Endothelial cell (in vitro differentiated cells): Measurements from ENCODE around the gene MSANTD1. TPM values are rescaled to one million over a fixed set of nuclear protein-coding genes. Genes with fewer than 3 reads are reported as not detected.

ENCODE experiments used
- DNase-seq: peaks from one replicate; pipeline ENCODE4 v3.0.0; 2021; ENCODE audit warnings: low spot score
- H3K27ac Mint-ChIP-seq: one replicate; pipeline ENCODE4 v1.8.0; 2021; ENCODE audit warnings: mixed read lengths, inconsistent platforms; ENCODE audit not compliant: unreplicated experiment
- H3K27me3 Mint-ChIP-seq: one replicate; pipeline ENCODE4 v1.8.0; 2021; ENCODE audit warnings: mild to moderate bottlenecking, moderate library complexity, mixed read lengths, inconsistent platforms; ENCODE audit not compliant: unreplicated experiment
- H3K36me3 Mint-ChIP-seq: one replicate; pipeline ENCODE4 v1.8.0; 2021; ENCODE audit warnings: mild to moderate bottlenecking, low read depth, mixed read lengths, inconsistent platforms; ENCODE audit not compliant: unreplicated experiment
- H3K4me1 Mint-ChIP-seq: one replicate; pipeline ENCODE4 v1.8.0; 2021; ENCODE audit warnings: mild to moderate bottlenecking, mixed read lengths, inconsistent platforms; ENCODE audit not compliant: unreplicated experiment
- H3K4me3 Mint-ChIP-seq: one replicate; pipeline ENCODE4 v1.8.0; 2021; ENCODE audit warnings: mild to moderate bottlenecking, mixed read lengths, inconsistent platforms; ENCODE audit not compliant: unreplicated experiment
- H3K9me3 Mint-ChIP-seq: one replicate; pipeline ENCODE4 v1.8.0; 2021; ENCODE audit warnings: mixed read lengths, inconsistent platforms; ENCODE audit not compliant: unreplicated experiment
- total RNA-seq: library from RNA; stranded (reverse); fragmentation: NEBNext Ultra II Directional; extraction: Animal tissue kit (Norgen Biotek cat#: 25700); gene quantifications from one replicate; pipeline ENCODE4 v1.2.1, GENCODE V29; 2021; ENCODE audit not compliant: unreplicated experiment
- TF ChIP-seq, protein P1 (sequence below): fragments of 200-600 bp; sonication (generic); IDR thresholded peaks from one replicate; pipeline ENCODE4 v1.5.0; 2021; ENCODE audit warnings: antibody characterized with exemption; ENCODE audit not compliant: unreplicated experiment

Gene MSANTD1
- total RNA-seq, 1 donor from 2014 or later: 0.97 TPM

DNA sequence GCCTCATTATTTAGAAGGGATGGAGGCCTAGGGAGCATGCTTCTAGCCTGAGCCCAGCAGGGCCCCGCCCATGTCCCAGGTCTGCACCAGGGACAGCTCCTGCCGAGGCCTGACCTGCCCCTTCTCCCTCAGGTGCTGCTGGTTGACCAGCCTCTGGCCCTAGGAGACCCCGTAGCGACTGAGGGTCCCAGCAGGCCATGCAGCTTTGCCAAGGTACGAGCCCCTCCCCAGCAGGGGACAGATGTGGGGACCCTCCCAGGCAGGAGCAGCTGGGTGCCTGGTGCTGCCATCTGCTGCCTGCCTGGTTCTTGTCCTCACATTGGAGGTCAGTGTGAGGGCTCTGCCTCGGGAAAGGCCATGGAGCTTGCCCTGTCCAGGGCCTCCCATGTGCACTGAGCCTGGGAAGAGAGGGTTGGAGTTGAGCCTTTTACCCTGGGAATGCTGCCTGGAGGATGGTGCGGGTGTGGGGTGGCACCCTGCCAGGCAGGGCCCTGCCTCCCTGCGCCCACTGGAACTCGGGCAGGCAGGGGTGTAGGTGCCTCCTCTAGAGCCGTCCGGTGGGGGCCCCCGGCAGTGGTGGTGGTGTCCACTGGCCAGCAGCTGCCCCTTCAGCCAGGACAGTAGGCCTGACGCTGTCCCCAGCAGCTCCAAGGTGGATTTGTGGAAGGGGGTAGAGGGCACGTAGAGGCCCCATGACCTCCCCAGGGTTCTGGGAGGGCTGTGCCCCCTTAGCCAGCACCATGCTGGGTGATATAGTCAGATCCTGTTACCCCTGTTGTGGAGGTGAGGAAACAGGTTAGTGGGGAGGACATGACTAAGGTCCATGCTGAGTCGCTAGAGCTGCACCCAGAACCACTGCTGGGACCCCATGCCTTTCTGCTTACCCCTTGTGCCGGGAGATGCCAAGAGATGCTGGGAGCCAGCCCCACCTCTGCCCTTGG is 2.2 kb upstream of the MSANTD1 start:
- Mint-ChIP-seq H3K27me3 (peaks cover 4% of the 10 kb centered on the region), H3K4me1 (no peaks in the 10 kb centered on the region)

DNA sequence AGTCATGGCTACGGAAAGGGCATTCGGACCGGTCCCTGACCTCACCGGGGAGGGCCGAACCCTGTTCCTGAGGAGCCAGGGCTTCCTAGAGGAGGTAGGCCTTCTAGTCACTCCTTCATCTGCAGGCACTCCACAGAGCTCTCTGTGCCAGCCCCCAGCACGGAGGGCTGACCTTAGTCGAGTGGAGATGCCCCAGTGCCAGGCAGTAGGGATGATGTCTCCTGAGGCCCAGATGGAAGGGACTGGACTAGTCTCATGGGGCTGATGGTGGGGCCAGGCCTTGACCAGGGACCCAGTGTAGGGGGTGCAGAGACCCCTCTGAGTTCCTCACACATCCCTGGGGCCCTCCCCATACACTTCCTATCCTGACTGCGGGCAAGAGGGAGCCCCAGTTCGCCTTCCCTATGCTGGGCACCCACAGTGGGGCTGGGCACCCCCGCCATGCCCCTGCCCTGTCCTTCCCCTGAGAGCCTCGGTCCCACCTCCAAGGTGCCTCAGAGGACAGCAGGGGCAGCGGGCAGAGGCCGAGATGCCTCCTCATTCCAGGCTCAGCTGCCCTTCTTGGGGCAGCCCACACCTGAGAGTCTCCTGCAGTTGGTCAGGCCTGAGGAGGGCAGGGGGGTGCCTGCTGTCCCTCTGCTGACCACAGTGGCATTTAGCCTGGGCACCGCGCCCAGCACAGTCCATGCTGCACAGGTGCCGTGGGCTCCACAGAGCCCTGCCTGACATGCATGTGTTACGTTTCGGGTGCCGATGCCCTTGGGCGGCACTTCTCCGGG is 1.4 kb upstream of the MSANTD1 start:
- peaks cover 6% of the 10 kb centered on the region for H3K36me3 Mint-ChIP-seq
- H3K4me3 Mint-ChIP-seq: no peak overlapping the region
- H3K27ac Mint-ChIP-seq: no peak overlapping the region
- TF ChIP-seq, protein P1, sequence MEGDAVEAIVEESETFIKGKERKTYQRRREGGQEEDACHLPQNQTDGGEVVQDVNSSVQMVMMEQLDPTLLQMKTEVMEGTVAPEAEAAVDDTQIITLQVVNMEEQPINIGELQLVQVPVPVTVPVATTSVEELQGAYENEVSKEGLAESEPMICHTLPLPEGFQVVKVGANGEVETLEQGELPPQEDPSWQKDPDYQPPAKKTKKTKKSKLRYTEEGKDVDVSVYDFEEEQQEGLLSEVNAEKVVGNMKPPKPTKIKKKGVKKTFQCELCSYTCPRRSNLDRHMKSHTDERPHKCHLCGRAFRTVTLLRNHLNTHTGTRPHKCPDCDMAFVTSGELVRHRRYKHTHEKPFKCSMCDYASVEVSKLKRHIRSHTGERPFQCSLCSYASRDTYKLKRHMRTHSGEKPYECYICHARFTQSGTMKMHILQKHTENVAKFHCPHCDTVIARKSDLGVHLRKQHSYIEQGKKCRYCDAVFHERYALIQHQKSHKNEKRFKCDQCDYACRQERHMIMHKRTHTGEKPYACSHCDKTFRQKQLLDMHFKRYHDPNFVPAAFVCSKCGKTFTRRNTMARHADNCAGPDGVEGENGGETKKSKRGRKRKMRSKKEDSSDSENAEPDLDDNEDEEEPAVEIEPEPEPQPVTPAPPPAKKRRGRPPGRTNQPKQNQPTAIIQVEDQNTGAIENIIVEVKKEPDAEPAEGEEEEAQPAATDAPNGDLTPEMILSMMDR: no peak
- no peak for DNase-seq
- no peaks in the 10 kb centered on the region for H3K9me3 Mint-ChIP-seq
- H3K27me3 Mint-ChIP-seq: peaks cover 4% of the 10 kb centered on the region
- H3K4me1 Mint-ChIP-seq: no peaks in the 10 kb centered on the region

More for the DNA sequence above, 2.2 kb upstream of the MSANTD1 start:
- H3K36me3 Mint-ChIP-seq: peaks cover 13% of the 10 kb centered on the region
- no peak overlapping the region for H3K27ac Mint-ChIP-seq
- no peak overlapping the region for H3K4me3 Mint-ChIP-seq
- DNase-seq: no peak
- TF ChIP-seq, protein P1: no peak
- H3K9me3 Mint-ChIP-seq: no peaks in the 10 kb centered on the region

DNA sequence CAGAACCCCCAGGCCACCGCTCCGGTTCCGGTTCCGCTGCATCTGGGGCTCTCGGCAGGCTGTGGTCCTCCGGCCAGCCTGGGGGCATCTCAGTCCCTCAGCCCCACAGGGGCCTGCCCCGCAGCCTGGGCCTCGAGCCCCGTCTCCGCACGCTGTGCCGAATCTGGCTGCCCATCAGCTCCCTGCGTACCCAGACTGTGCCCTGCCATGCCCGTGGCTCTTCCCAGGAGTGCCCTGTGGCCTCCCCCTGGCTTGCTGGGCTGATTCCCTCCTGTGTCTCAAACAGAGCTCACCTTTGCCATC is 830 bp upstream of the MSANTD1 start:
- no peaks in the 10 kb centered on the region for H3K9me3 Mint-ChIP-seq
- no peaks in the 10 kb centered on the region for H3K4me1 Mint-ChIP-seq
- DNase-seq: no peak
- peaks cover 3% of the 10 kb centered on the region for H3K36me3 Mint-ChIP-seq
- TF ChIP-seq, protein P1: no peak
- no peak overlapping the region for H3K27ac Mint-ChIP-seq
- H3K4me3 Mint-ChIP-seq: no peak overlapping the region
- peaks cover 1% of the 10 kb centered on the region for H3K27me3 Mint-ChIP-seq

GRCh38 chr4:3249711-3250437 is 915 bp downstream of the MSANTD1 start:
- H3K9me3 Mint-ChIP-seq: no peaks in the 10 kb centered on the region
- peaks cover 1% of the 10 kb centered on the region for H3K27me3 Mint-ChIP-seq
- no peaks in the 10 kb centered on the region for H3K4me1 Mint-ChIP-seq
- TF ChIP-seq, protein P1: no peak
- H3K27ac Mint-ChIP-seq: no peak overlapping the region
- H3K4me3 Mint-ChIP-seq: no peak overlapping the region
- no peak for DNase-seq
- no peaks in the 10 kb centered on the region for H3K36me3 Mint-ChIP-seq
